ENCODE measurements around the gene CRB2.

GRCh38 chr9:123355761-123356431, at the start of gene CRB2:
- TF ChIP-seq CTCF (IDR thresholded peaks at IDR 0.05) (no peak), POLR2A (IDR thresholded peaks at IDR 0.05) (no peak)
